Thoracic aorta (tissue), 2 donors: ENCODE results near the gene CSE1L. TPM values are rescaled to one million over a fixed set of nuclear protein-coding genes. Genes with fewer than 3 reads are reported as not detected.

Experiments used
- ATAC-seq: fragments of 150-250 bp; one replicate; pipeline ENCODE4 v1.8.0; 2017; ENCODE audit warnings: low read depth; ENCODE audit not compliant: insufficient number of reproducible peaks, low FRiP score
- DNase-seq: peaks from one replicate; pipeline ENCODE4 v3.0.0-alpha.2; 2020; ENCODE audit warnings: low spot score
- H3K27ac ChIP-seq, 2 donors: fragments of 200-600 bp; sonication (generic); 1 replicate in 1 of 2; 2 replicates in 1 of 2; pipeline ENCODE4 v1.5.1; 2016; ENCODE audit warnings: mild to moderate bottlenecking in 2 of 2, moderate library complexity in 2 of 2
- H3K27me3 ChIP-seq: fragments of 200-600 bp; sonication (generic); replicated peaks from 2 replicates; pipeline ENCODE4 v1.6.0; 2016; ENCODE audit warnings: mild to moderate bottlenecking; ENCODE audit not compliant: insufficient read depth
- H3K36me3 ChIP-seq: fragments of 200-600 bp; sonication (generic); one replicate; pipeline ENCODE4 v1.5.1; 2016
- H3K4me1 ChIP-seq, 2 donors: fragments of 200-600 bp; sonication (generic); 1 replicate in 1 of 2; 2 replicates in 1 of 2; pipeline versions ENCODE4 v1.5.1 to v1.6.0; 2016; ENCODE audit warnings: low read depth in 2 of 2, mild to moderate bottlenecking in 1 of 2; ENCODE audit not compliant: control insufficient read depth in 1 of 2
- H3K4me3 ChIP-seq: fragments of 200-600 bp; sonication (generic); 2 replicates; pipeline ENCODE4 v1.5.1; 2016; ENCODE audit warnings: mild to moderate bottlenecking
- H3K9me3 ChIP-seq: fragments of 200-600 bp; sonication (generic); 2 replicates; pipeline ENCODE4 v1.5.1; 2016
- total RNA-seq, 2 donors: library from RNA; depleted of rRNA; stranded (reverse); fragments of >200 nt; gene quantifications; one replicate each; pipeline versions ENCODE4 v1.1.0 to v1.2.3, GENCODE V29; 2016
- TF ChIP-seq, protein P1 (sequence below): fragments of 200-600 bp; sonication (generic); IDR thresholded peaks from one replicate; pipeline ENCODE4 v1.5.1; 2019; ENCODE audit warnings: antibody characterized with exemption

The CSE1L gene
- total RNA-seq, 2 donors from 2014 or later: 24.6 to 31.3 TPM

DNA sequence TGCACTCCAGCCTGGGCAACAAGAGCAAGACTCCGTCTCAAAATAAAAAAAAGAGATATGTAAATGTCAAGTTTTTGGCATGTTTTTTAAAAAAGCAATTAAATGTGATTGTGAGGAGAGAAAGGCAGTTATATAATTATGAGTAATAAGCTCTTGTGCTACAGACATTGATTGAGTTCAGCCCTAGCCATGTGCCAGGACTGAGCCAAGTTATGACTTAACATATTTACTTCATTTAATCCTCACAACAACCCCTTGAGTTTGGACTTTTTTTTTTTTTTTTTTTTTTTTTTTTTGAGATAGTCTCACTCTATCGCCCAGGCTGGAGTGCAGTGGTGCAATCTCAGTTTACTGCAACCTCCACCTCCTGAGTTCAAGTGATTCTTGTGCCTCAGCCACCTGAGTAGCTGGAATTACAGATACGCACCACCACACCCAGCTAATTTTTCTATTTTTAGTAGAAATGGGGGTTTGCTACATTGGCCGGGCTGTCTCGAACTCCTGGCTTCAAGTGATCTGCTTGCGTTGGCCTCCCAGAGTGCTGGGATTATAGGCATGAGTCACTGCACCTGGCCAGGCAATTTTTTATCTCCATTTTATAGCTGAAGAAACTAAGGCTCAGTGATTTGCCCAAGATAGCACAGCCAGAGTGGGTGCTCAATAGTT is 15.0 kb upstream of the CSE1L start:
- no peaks in the 10 kb centered on the region for H3K27me3 ChIP-seq
- H3K9me3 ChIP-seq: no peaks in the 10 kb centered on the region
- H3K36me3 ChIP-seq: peaks cover 34% of the 10 kb centered on the region
- no peak overlapping the region for H3K4me3 ChIP-seq
- DNase-seq: no peak
- no peaks in the 10 kb centered on the region for H3K4me1 ChIP-seq
- TF ChIP-seq, protein P1, sequence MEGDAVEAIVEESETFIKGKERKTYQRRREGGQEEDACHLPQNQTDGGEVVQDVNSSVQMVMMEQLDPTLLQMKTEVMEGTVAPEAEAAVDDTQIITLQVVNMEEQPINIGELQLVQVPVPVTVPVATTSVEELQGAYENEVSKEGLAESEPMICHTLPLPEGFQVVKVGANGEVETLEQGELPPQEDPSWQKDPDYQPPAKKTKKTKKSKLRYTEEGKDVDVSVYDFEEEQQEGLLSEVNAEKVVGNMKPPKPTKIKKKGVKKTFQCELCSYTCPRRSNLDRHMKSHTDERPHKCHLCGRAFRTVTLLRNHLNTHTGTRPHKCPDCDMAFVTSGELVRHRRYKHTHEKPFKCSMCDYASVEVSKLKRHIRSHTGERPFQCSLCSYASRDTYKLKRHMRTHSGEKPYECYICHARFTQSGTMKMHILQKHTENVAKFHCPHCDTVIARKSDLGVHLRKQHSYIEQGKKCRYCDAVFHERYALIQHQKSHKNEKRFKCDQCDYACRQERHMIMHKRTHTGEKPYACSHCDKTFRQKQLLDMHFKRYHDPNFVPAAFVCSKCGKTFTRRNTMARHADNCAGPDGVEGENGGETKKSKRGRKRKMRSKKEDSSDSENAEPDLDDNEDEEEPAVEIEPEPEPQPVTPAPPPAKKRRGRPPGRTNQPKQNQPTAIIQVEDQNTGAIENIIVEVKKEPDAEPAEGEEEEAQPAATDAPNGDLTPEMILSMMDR: no peak
- ATAC-seq: no peak
- H3K27ac ChIP-seq: no peak overlapping the region

DNA sequence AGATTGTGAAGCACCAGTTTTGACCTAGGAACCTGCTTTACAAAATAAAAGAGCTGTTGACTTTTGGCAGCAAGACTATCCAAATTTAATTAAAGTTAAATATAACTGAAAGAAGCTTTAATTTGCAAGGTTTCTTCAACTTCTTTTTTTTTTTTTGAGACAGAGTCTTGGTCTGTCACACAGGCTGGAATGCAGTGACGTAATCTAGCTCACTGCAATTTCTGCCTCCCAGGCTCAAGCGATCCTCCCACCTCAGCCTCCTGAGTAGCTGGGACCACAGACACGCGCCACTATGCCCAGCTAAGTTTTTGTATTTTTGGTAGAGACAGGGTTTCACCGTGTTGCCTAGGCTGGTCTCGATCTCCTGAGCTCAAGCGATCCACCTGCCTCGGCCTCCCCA is 13.7 kb upstream of the CSE1L start:
- ATAC-seq: no peak
- H3K4me3 ChIP-seq: no peak overlapping the region
- H3K9me3 ChIP-seq: no peaks in the 10 kb centered on the region
- TF ChIP-seq, protein P1: no peak
- H3K27me3 ChIP-seq: no peaks in the 10 kb centered on the region
- no peak for DNase-seq
- H3K4me1 ChIP-seq: no peaks in the 10 kb centered on the region
- H3K27ac ChIP-seq: no peak overlapping the region
- peaks cover 28% of the 10 kb centered on the region for H3K36me3 ChIP-seq

DNA sequence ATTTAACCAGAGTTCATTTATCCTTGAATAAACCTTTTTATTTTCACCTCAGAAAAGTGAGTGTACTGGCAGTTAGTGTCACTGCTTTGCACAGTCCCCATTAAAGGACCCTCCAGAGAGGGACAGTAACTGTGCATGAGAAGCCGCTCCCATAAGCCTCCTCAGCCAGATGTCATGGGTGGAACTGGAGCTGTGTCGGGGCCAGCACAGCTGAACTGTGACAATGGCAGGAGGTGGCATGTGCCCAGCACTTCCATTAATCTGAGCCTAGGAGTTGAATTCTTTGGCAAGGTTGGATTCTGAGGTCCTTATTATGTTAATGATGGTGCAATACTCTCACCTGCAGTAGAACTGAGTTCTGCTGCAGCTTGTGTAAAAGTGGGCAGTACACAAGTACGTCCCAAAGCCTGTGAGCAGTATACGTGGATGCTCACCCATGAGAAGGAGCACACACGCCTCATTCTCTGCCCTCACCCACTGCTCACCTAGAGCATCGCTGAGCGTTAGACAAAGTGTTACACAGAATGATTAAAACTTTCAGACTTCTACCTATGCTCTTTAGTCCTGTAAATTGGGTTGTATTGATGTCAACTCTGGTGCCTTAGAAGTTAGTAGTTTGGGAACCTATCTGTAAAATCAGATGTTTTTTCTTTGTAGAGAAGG is 11.9 kb upstream of the CSE1L start:
- ATAC-seq: no peak

DNA sequence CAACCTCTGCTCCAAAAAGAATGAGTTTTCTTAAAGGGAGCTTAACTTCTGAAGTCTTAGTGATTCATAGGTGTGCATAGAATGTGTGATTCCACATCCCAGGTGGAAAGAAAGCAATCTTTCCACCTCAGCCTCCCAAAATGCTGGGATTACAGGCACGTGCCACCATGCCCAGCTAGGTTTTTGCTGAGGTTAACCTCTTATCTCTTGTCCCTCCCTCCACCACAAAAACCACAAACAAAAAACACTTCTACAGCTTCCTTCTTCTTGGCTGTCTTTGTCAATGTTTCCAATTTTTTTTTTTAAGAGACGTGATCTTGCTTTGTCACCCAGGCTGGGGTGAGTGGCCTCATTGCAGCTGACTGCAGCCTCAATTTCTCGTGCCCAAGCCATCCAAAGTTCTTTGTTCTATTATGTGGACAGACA is 8.1 kb upstream of the CSE1L start:
- no peaks in the 10 kb centered on the region for H3K27me3 ChIP-seq
- DNase-seq (no peak), ATAC-seq (no peak)
- H3K4me3 ChIP-seq: no peak overlapping the region
- H3K27ac ChIP-seq: no peak overlapping the region
- no peaks in the 10 kb centered on the region for H3K9me3 ChIP-seq
- H3K36me3 ChIP-seq: peaks cover 16% of the 10 kb centered on the region
- TF ChIP-seq, protein P1: no peak
- no peaks in the 10 kb centered on the region for H3K4me1 ChIP-seq

More for the DNA sequence above, 11.9 kb upstream of the CSE1L start:
- no peaks in the 10 kb centered on the region for H3K27me3 ChIP-seq
- H3K4me1 ChIP-seq: no peaks in the 10 kb centered on the region
- peaks cover 21% of the 10 kb centered on the region for H3K36me3 ChIP-seq
- H3K9me3 ChIP-seq: no peaks in the 10 kb centered on the region
- no peak overlapping the region for H3K27ac ChIP-seq
- no peak overlapping the region for H3K4me3 ChIP-seq
- DNase-seq: no peak
- TF ChIP-seq, protein P1: no peak

DNA sequence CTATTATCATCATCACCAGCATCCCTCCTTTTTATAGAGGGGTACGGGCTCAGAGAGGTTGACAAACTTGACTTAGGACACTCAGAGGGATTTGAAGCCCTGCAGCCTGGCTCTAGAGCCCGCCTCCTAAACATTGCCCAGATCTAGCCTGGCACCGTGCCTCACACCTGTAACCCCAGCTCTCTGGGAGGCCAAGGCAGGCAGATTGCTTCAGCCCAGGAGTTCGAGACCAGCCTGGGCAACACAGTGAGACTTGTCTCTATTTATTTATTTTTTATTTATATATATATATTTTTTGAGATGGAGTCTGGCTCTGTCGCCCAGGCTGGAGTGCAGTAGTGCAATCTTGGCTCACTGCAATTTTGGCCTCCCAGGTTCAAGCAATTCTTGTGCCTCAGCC is 6.3 kb upstream of the CSE1L start:
- DNase-seq (no peak), ATAC-seq (no peak)
- no peak overlapping the region for H3K4me3 ChIP-seq
- H3K36me3 ChIP-seq: peaks cover 4% of the 10 kb centered on the region
- no peaks in the 10 kb centered on the region for H3K9me3 ChIP-seq
- TF ChIP-seq, protein P1: no peak
- no peaks in the 10 kb centered on the region for H3K4me1 ChIP-seq
- no peaks in the 10 kb centered on the region for H3K27me3 ChIP-seq
- H3K27ac ChIP-seq: no peak overlapping the region
